Smooth muscle cell (in vitro differentiated cells): ENCODE data around the gene STK32A. TPM values are rescaled to one million over a fixed set of nuclear protein-coding genes. Genes with fewer than 3 reads are reported as not detected.

Experiments
- DNase-seq: peaks from one replicate; lab custom pipeline; 2025; ENCODE audit not compliant: unreplicated experiment; lab: John Stamatoyannopoulos, UW
- H2AFZ ChIP-seq: fragments of 200-600 bp; sonication (generic); 2 replicates; pipeline ENCODE4 v1.6.0; 2016; ENCODE audit warnings: antibody characterized with exemption, low read depth, mild to moderate bottlenecking
- H3F3A ChIP-seq: fragments of 200-600 bp; sonication (generic); 2 replicates; pipeline ENCODE4 v1.6.0; 2017; ENCODE audit warnings: antibody characterized with exemption, low read depth
- H3K27ac ChIP-seq: fragments of 200-600 bp; sonication (generic); 2 replicates; pipeline ENCODE4 v1.5.1; 2016; ENCODE audit warnings: low read depth, mild to moderate bottlenecking
- H3K27me3 ChIP-seq: fragments of 200-600 bp; sonication (generic); 2 replicates; pipeline ENCODE4 v1.6.1; 2016; ENCODE audit warnings: low read depth, mild to moderate bottlenecking
- H3K36me3 ChIP-seq: fragments of 200-600 bp; sonication (generic); 2 replicates; pipeline ENCODE4 v1.5.1; 2016; ENCODE audit warnings: low read depth
- H3K4me1 ChIP-seq: fragments of 200-600 bp; sonication (generic); 2 replicates; pipeline ENCODE4 v1.5.1; 2016; ENCODE audit warnings: low read depth
- H3K4me2 ChIP-seq: fragments of 200-600 bp; sonication (generic); 2 replicates; pipeline ENCODE4 v1.6.0; 2016; ENCODE audit warnings: mild to moderate bottlenecking
- H3K4me3 ChIP-seq: fragments of 200-600 bp; sonication (generic); 2 replicates; pipeline ENCODE4 v1.5.1; 2016; ENCODE audit warnings: mild to moderate bottlenecking
- H3K79me2 ChIP-seq: fragments of 200-600 bp; sonication (generic); 2 replicates; pipeline ENCODE4 v1.6.0; 2016; ENCODE audit warnings: low read depth, mild to moderate bottlenecking
- H3K9ac ChIP-seq: fragments of 200-600 bp; sonication (generic); 2 replicates; pipeline ENCODE4 v1.6.0; 2016; ENCODE audit warnings: low read depth
- H3K9me3 ChIP-seq: fragments of 200-600 bp; sonication (generic); replicated peaks from 2 replicates; pipeline ENCODE4 v1.5.1; 2016; ENCODE audit warnings: low read depth
- H4K20me1 ChIP-seq: fragments of 200-600 bp; sonication (generic); 2 replicates; pipeline ENCODE4 v1.6.0; 2016; ENCODE audit warnings: low read depth
- WGBS: methylation state at CpG from one replicate; pipeline ENCODE4 v1.1.7; 2016; ENCODE audit warnings: low lambda C conversion rate; 5-methylcytosine and 5-hydroxymethylcytosine counted together
- polyA plus RNA-seq: library from polyadenylated mRNA; unstranded; fragments of >200 nt; fragmentation: Nextera tagmentation; extraction: Ambion mirVana; gene quantifications from 2 replicates; pipeline ENCODE4 v1.2.1, GENCODE V29; 2016
- total RNA-seq: library from RNA; depleted of rRNA; stranded (reverse); fragments of >200 nt; gene quantifications from 2 replicates; pipeline ENCODE4 v1.2.3, GENCODE V29; 2014
- TF ChIP-seq, protein P1 (sequence below): fragments of 200-600 bp; sonication (generic); IDR thresholded peaks from 2 replicates; pipeline ENCODE4 v1.5.1; 2017; ENCODE audit warnings: borderline replicate concordance, mild to moderate bottlenecking, antibody characterized with exemption; ENCODE audit not compliant: insufficient read depth, poor library complexity, severe bottlenecking

The STK32A gene
- total and polyA plus RNA-seq, 2 experiments from 2014 or later, result 0.21 to 1.1 TPM

DNA sequence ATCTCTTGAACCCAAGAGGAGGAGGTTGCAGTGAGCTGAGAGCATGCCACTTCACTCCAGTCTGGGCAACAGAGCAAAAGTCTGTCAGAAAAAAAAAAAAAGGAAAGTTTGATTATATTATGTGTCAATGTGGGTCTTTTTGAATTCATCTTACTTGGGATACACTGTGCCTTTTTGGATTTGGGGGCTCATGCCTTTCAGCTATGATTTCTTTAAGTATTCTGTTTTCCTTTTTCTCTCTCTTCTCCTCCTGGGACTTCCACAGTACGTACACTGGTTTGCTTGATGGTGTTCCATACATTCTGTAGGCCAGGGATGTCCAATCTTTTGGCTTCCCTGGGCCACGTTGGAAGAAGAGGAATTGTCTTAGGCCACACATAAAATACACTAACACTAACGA is 146.7 kb downstream of the STK32A start:
- Histone ChIP-seq H3K27me3 (no peaks in the 10 kb centered on the region), H3K4me3 (no peak overlapping the region), H4K20me1 (no peaks in the 10 kb centered on the region), H3K4me2 (no peak overlapping the region), H3K36me3 (no peaks in the 10 kb centered on the region), H3K9ac (no peak overlapping the region), H3K27ac (no peak overlapping the region), H3K79me2 (peaks cover 3% of the 10 kb centered on the region), H3K9me3 (no peaks in the 10 kb centered on the region), H3K4me1 (peaks cover 27% of the 10 kb centered on the region), H3F3A (no peaks in the 10 kb centered on the region), H2AFZ (no peak overlapping the region)
- WGBS, result 94% methylated on average over 3 of the region's 3 CpGs
- TF ChIP-seq, protein P1, sequence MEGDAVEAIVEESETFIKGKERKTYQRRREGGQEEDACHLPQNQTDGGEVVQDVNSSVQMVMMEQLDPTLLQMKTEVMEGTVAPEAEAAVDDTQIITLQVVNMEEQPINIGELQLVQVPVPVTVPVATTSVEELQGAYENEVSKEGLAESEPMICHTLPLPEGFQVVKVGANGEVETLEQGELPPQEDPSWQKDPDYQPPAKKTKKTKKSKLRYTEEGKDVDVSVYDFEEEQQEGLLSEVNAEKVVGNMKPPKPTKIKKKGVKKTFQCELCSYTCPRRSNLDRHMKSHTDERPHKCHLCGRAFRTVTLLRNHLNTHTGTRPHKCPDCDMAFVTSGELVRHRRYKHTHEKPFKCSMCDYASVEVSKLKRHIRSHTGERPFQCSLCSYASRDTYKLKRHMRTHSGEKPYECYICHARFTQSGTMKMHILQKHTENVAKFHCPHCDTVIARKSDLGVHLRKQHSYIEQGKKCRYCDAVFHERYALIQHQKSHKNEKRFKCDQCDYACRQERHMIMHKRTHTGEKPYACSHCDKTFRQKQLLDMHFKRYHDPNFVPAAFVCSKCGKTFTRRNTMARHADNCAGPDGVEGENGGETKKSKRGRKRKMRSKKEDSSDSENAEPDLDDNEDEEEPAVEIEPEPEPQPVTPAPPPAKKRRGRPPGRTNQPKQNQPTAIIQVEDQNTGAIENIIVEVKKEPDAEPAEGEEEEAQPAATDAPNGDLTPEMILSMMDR, result no peak
- DNase-seq, result no peak

DNA sequence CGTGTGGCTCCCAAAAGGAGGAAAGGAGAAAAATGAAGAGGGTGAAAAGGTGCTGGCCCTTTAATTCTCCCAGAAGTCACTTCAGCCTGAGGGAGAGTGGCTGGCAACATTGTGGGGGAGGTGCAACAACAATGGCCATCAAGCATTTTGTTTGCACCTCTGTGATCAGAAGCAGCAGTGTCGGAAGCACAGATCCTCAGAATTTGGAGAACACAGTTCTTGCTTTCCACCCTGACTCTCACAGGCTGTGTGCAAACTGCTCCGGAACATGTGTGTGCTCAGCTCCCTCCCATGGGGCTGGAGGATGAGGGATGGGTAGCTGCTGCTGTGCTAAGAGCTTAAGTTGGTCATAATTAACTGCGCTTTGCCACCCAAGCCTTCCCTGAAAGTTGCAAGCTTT is 147.9 kb downstream of the STK32A start:
- peak overlapping the region; percentile 51 for H3K4me3 ChIP-seq
- TF ChIP-seq, protein P1, result no peak
- peaks cover 3% of the 10 kb centered on the region for H3K79me2 ChIP-seq
- peak overlapping the region; percentile 38 for H3K27ac ChIP-seq
- no peaks in the 10 kb centered on the region for H3K27me3 ChIP-seq
- H3K36me3 ChIP-seq, result no peaks in the 10 kb centered on the region
- DNase-seq, result no peak
- H3K9ac ChIP-seq, result no peak overlapping the region
- H3K9me3 ChIP-seq, result no peaks in the 10 kb centered on the region
- no peaks in the 10 kb centered on the region for H4K20me1 ChIP-seq
- 32% methylated on average over 4 of the region's 4 CpGs for WGBS
- peaks cover 29% of the 10 kb centered on the region for H3K4me1 ChIP-seq
- peak overlapping the region; percentile 96 for H2AFZ ChIP-seq
- no peaks in the 10 kb centered on the region for H3F3A ChIP-seq
- peak overlapping the region; percentile 84 for H3K4me2 ChIP-seq

GRCh38 chr5:147384346-147385193 is 149.7 kb downstream of the STK32A start:
- 31% methylated on average over 6 of the region's 6 CpGs for WGBS
- TF ChIP-seq, protein P1, result no peak
- Histone ChIP-seq H3K27ac (no peak overlapping the region), H2AFZ (no peak overlapping the region), H3K36me3 (no peaks in the 10 kb centered on the region), H3K9ac (no peak overlapping the region), H3K4me1 (peaks cover 42% of the 10 kb centered on the region), H4K20me1 (no peaks in the 10 kb centered on the region), H3F3A (peaks cover 9% of the 10 kb centered on the region), H3K4me3 (peak overlapping the region; percentile 51), H3K4me2 (peak overlapping the region; percentile 84), H3K27me3 (no peaks in the 10 kb centered on the region), H3K9me3 (no peaks in the 10 kb centered on the region), H3K79me2 (peaks cover 3% of the 10 kb centered on the region)
- no peak for DNase-seq
